Measurements from ENCODE around the gene CAPNS1. TPM values are rescaled to one million over a fixed set of nuclear protein-coding genes. Genes with fewer than 3 reads are reported as not detected.
A peak's percentile ranks its signal among the peaks of the same experiment; 100 is the strongest.

CAPNS1 gene
- total and polyA plus RNA-seq, 2 of the 13 experiments (the other 11 are each of a cell fraction or from before 2014, with no cell fraction given) = 322 to 526 TPM

GRCh38 chr19:36114721-36115452 lies 25.0 kb upstream of the CAPNS1 start, which contains the start of gene POLR2I (continued):
- TF ChIP-seq, protein P1, sequence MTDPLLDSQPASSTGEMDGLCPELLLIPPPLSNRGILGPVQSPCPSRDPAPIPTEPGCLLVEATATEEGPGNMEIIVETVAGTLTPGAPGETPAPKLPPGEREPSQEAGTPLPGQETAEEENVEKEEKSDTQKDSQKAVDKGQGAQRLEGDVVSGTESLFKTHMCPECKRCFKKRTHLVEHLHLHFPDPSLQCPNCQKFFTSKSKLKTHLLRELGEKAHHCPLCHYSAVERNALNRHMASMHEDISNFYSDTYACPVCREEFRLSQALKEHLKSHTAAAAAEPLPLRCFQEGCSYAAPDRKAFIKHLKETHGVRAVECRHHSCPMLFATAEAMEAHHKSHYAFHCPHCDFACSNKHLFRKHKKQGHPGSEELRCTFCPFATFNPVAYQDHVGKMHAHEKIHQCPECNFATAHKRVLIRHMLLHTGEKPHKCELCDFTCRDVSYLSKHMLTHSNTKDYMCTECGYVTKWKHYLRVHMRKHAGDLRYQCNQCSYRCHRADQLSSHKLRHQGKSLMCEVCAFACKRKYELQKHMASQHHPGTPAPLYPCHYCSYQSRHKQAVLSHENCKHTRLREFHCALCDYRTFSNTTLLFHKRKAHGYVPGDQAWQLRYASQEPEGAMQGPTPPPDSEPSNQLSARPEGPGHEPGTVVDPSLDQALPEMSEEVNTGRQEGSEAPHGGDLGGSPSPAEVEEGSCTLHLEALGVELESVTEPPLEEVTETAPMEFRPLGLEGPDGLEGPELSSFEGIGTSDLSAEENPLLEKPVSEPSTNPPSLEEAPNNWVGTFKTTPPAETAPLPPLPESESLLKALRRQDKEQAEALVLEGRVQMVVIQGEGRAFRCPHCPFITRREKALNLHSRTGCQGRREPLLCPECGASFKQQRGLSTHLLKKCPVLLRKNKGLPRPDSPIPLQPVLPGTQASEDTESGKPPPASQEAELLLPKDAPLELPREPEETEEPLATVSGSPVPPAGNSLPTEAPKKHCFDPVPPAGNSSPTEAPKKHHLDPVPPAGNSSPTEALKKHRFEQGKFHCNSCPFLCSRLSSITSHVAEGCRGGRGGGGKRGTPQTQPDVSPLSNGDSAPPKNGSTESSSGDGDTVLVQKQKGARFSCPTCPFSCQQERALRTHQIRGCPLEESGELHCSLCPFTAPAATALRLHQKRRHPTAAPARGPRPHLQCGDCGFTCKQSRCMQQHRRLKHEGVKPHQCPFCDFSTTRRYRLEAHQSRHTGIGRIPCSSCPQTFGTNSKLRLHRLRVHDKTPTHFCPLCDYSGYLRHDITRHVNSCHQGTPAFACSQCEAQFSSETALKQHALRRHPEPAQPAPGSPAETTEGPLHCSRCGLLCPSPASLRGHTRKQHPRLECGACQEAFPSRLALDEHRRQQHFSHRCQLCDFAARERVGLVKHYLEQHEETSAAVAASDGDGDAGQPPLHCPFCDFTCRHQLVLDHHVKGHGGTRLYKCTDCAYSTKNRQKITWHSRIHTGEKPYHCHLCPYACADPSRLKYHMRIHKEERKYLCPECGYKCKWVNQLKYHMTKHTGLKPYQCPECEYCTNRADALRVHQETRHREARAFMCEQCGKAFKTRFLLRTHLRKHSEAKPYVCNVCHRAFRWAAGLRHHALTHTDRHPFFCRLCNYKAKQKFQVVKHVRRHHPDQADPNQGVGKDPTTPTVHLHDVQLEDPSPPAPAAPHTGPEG (CRISPR knock-in tag; IDR thresholded peaks at IDR 0.05) = peak; percentile 84; the same call in 1 of the 2 replicates
- TF ChIP-seq, protein P2, sequence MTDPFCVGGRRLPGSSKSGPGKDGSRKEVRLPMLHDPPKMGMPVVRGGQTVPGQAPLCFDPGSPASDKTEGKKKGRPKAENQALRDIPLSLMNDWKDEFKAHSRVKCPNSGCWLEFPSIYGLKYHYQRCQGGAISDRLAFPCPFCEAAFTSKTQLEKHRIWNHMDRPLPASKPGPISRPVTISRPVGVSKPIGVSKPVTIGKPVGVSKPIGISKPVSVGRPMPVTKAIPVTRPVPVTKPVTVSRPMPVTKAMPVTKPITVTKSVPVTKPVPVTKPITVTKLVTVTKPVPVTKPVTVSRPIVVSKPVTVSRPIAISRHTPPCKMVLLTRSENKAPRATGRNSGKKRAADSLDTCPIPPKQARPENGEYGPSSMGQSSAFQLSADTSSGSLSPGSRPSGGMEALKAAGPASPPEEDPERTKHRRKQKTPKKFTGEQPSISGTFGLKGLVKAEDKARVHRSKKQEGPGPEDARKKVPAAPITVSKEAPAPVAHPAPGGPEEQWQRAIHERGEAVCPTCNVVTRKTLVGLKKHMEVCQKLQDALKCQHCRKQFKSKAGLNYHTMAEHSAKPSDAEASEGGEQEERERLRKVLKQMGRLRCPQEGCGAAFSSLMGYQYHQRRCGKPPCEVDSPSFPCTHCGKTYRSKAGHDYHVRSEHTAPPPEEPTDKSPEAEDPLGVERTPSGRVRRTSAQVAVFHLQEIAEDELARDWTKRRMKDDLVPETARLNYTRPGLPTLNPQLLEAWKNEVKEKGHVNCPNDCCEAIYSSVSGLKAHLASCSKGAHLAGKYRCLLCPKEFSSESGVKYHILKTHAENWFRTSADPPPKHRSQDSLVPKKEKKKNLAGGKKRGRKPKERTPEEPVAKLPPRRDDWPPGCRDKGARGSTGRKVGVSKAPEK (CRISPR knock-in tag; IDR thresholded peaks at IDR 0.05; ENCODE audit: borderline replicate concordance) = no peak
- peak; percentile 94 for TF ChIP-seq ZNF580 (CRISPR knock-in tag; IDR thresholded peaks at IDR 0.05; ENCODE audit: borderline replicate concordance, low read depth)
- TF ChIP-seq, protein P3, sequence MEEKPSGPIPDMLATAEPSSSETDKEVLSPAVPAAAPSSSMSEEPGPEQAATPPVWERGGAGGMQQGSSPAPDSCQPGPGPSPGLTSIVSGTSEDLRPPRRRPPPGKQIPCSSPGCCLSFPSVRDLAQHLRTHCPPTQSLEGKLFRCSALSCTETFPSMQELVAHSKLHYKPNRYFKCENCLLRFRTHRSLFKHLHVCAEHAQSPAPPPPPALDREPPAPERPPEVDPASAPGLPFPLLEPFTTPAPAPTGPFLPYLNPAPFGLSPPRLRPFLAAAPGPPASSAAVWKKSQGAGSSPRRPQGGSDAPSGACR (CRISPR knock-in tag; IDR thresholded peaks at IDR 0.05) = no peak
- peak; percentile 93 for TF ChIP-seq ZNF547 (CRISPR knock-in tag; IDR thresholded peaks at IDR 0.05)
- peak; percentile 83; the same call in 1 of the 2 replicates for TF ChIP-seq ZNF317 (CRISPR knock-in tag; IDR thresholded peaks at IDR 0.05)
- no peak for TF ChIP-seq ZNF513 (CRISPR knock-in tag; conservative IDR thresholded peaks at IDR 0.05)
- no peak for TF ChIP-seq HNRNPL (IDR thresholded peaks at IDR 0.05; ENCODE audit: low read depth, low read length)
- no peak for TF ChIP-seq SNRNP70 (IDR thresholded peaks at IDR 0.05; ENCODE audit: low read depth, low read length)
- TF ChIP-seq FOXK2 (IDR thresholded peaks at IDR 0.05) = no peak
- TF ChIP-seq ZNF839 (CRISPR knock-in tag; IDR thresholded peaks at IDR 0.05; ENCODE audit: borderline replicate concordance) = peak; percentile 80; the same call in 1 of the 2 replicates
- peak; percentile 97 for TF ChIP-seq ZNF766 (CRISPR knock-in tag; IDR thresholded peaks at IDR 0.05; ENCODE audit: borderline replicate concordance)
- no peak for TF ChIP-seq NFE2L2 (IDR thresholded peaks at IDR 0.05; ENCODE audit: low read length)

Data from HepG2 (cell line).